Cardiac muscle cell (in vitro differentiated cells and primary cell): ENCODE measurements around the gene N4BP2L2. TPM values are rescaled to one million over a fixed set of nuclear protein-coding genes. Genes with fewer than 3 reads are reported as not detected.

Experiments
- DNase-seq, 2 donors: peaks; one replicate each; pipeline versions ENCODE4 v3.0.0 to v3.0.0-alpha.2; 2010 to 2017; ENCODE audit warnings: low read depth in 1 of 2, low spot score in 1 of 2
- H3K27ac ChIP-seq: fragments of 200-600 bp; sonication (generic); 2 replicates; pipeline ENCODE4 v1.5.1; 2016
- H3K27me3 ChIP-seq: fragments of 200-600 bp; sonication (generic); 2 replicates; pipeline ENCODE4 v1.6.0; 2016; ENCODE audit warnings: control low read depth
- H3K36me3 ChIP-seq: fragments of 200-600 bp; sonication (generic); 2 replicates; pipeline ENCODE4 v1.5.1; 2016; ENCODE audit warnings: control low read depth
- H3K4me1 ChIP-seq: fragments of 200-600 bp; sonication (generic); 2 replicates; pipeline ENCODE4 v1.8.1; 2017; ENCODE audit warnings: low read depth, mild to moderate bottlenecking, mixed run types
- H3K4me3 ChIP-seq: fragments of 200-600 bp; sonication (generic); 2 replicates; pipeline ENCODE4 v1.5.1; 2016; ENCODE audit warnings: mild to moderate bottlenecking
- H3K9me3 ChIP-seq: fragments of 200-600 bp; sonication (generic); 2 replicates; pipeline ENCODE4 v1.5.1; 2017; ENCODE audit warnings: low read depth, mild to moderate bottlenecking, control low read depth
- CTCF ChIP-seq: IDR thresholded peaks from 2 replicates; pipeline ENCODE4 v1.5.1; 2012; ENCODE audit warnings: low read depth, mild to moderate bottlenecking, low read length
- polyA plus RNA-seq: library from polyadenylated mRNA; unstranded; fragments of >200 nt; fragmentation: Nextera tagmentation; extraction: Ambion mirVana; gene quantifications from 2 replicates; pipeline ENCODE4 v1.2.1, GENCODE V29; 2016
- total RNA-seq: library from RNA; depleted of rRNA; stranded (reverse); fragments of >200 nt; gene quantifications from 2 replicates; pipeline ENCODE4 v1.2.3, GENCODE V29; 2016

Gene N4BP2L2
- total and polyA plus RNA-seq, 2 experiments from 2014 or later: 96.8 to 137 TPM

- peak within 1 kb of the TSS; percentile 78 for H3K4me3 ChIP-seq
- no peaks in the 10 kb centered on the region for H3K9me3 ChIP-seq
- H3K4me1 ChIP-seq: peaks cover 4% of the 10 kb centered on the region
- TF ChIP-seq CTCF: no peak
- peaks cover 8% of the 10 kb centered on the region for H3K27me3 ChIP-seq
- no peak within 1 kb of the TSS for H3K27ac ChIP-seq
- DNase-seq: peak; percentile 50 to 55
- H3K36me3 ChIP-seq: peaks cover 5% of the 10 kb centered on the region
Measured at GRCh38 chr13:32427852-32428580, 110.6 kb downstream of the N4BP2L2 start, which contains the start of gene N4BP2L1. N4BP2L1 (minus strand) TSS chr13:32428130; CDS start chr13:32428082, 48 bp downstream.

- Histone ChIP-seq H3K27ac (no peak overlapping the region), H3K36me3 (no peaks in the 10 kb centered on the region), H3K4me1 (peaks cover 4% of the 10 kb centered on the region), H3K4me3 (peak overlapping the region; percentile 78), H3K9me3 (no peaks in the 10 kb centered on the region), H3K27me3 (peaks cover 8% of the 10 kb centered on the region)
- TF ChIP-seq CTCF: no peak
- peak; percentile 22 to 51 for DNase-seq
Measured at GRCh38 chr13:32426990-32427851, 111.4 kb downstream of the N4BP2L2 start.

- no peaks in the 10 kb centered on the region for H3K9me3 ChIP-seq
- DNase-seq: no peak
- H3K27me3 ChIP-seq: peaks cover 8% of the 10 kb centered on the region
- peak overlapping the region; percentile 78 for H3K4me3 ChIP-seq
- H3K4me1 ChIP-seq: peaks cover 4% of the 10 kb centered on the region
- H3K36me3 ChIP-seq: no peaks in the 10 kb centered on the region
- no peak overlapping the region for H3K27ac ChIP-seq
- TF ChIP-seq CTCF: no peak
Measured at GRCh38 chr13:32426191-32426989, 112.2 kb downstream of the N4BP2L2 start.

- H3K36me3 ChIP-seq: no peaks in the 10 kb centered on the region
- peaks cover 8% of the 10 kb centered on the region for H3K27me3 ChIP-seq
- peaks cover 4% of the 10 kb centered on the region for H3K4me1 ChIP-seq
- no peaks in the 10 kb centered on the region for H3K9me3 ChIP-seq
- no peak for DNase-seq
- H3K27ac ChIP-seq: no peak overlapping the region
- no peak overlapping the region for H3K4me3 ChIP-seq
- TF ChIP-seq CTCF: no peak
Measured at GRCh38 chr13:32425158-32425557, 113.4 kb downstream of the N4BP2L2 start.

- H3K36me3 ChIP-seq: no peaks in the 10 kb centered on the region
- peaks cover 4% of the 10 kb centered on the region for H3K4me1 ChIP-seq
- no peak overlapping the region for H3K4me3 ChIP-seq
- H3K9me3 ChIP-seq: no peaks in the 10 kb centered on the region
- H3K27ac ChIP-seq: no peak overlapping the region
- no peak for TF ChIP-seq CTCF
- peaks cover 8% of the 10 kb centered on the region for H3K27me3 ChIP-seq
- DNase-seq: no peak
Measured at GRCh38 chr13:32423592-32423991, 115.0 kb downstream of the N4BP2L2 start.
